NCI-H2196 (cell line): ENCODE measurements around the gene BBLN.
A peak's percentile ranks its signal among the peaks of the same experiment; 100 is the strongest.
"Not testable (repeated sequence)": the region's sequence is repeated elsewhere in the genome, so short reads cannot be mapped to it uniquely, and the experiment has no call there.

ENCODE experiments used
- DNase-seq: peaks from one replicate; lab custom pipeline; 2025; ENCODE audit not compliant: unreplicated experiment; lab: John Stamatoyannopoulos, UW

BBLN gene

GRCh38 chr9:128159784-128160602, at the start of gene BBLN:
Gene BBLN (plus strand): TSS chr9:128160265. CDS start chr9:128160408, 143 bp downstream.
- peak; percentile 91 for DNase-seq

GRCh38 chr9:128111726-128112125, 48.3 kb upstream of the BBLN start:
- not testable (repeated sequence) for DNase-seq

GRCh38 chr9:128113526-128114325, 46.3 kb upstream of the BBLN start:
- no peak for DNase-seq

- DNase-seq: no peak
Observed at GRCh38 chr9:128114326-128115186, 45.5 kb upstream of the BBLN start.

GRCh38 chr9:128115187-128116103, 44.6 kb upstream of the BBLN start:
- DNase-seq: no peak

GRCh38 chr9:128116104-128117083, 43.7 kb upstream of the BBLN start:
- no peak for DNase-seq

- peak; percentile 96 for DNase-seq
Observed at GRCh38 chr9:128117613-128118471, 42.2 kb upstream of the BBLN start.

- no peak for DNase-seq
Observed at GRCh38 chr9:128118472-128118857, 41.6 kb upstream of the BBLN start.

GRCh38 chr9:128118971-128119665, 40.9 kb upstream of the BBLN start:
- no peak for DNase-seq

- DNase-seq: no peak
Observed at GRCh38 chr9:128120061-128120740, 39.9 kb upstream of the BBLN start.

GRCh38 chr9:128120741-128121465, 39.2 kb upstream of the BBLN start:
- no peak for DNase-seq

- no peak for DNase-seq
Observed at GRCh38 chr9:128121466-128121810, 38.6 kb upstream of the BBLN start.

GRCh38 chr9:128121924-128122808, 37.9 kb upstream of the BBLN start:
- no peak for DNase-seq

- no peak for DNase-seq
Observed at GRCh38 chr9:128122809-128123175, 37.3 kb upstream of the BBLN start.

GRCh38 chr9:128123451-128124080, 36.5 kb upstream of the BBLN start:
- DNase-seq: no peak
